Muscle layer of duodenum (tissue), 2 donors: ENCODE results near the gene FAT4.

Source experiments
- H3K27ac ChIP-seq: one replicate; pipeline ENCODE4 v1.7.0; 2013; ENCODE audit warnings: mild to moderate bottlenecking, low read length
- H3K27me3 ChIP-seq: one replicate; pipeline ENCODE4 v1.7.0; 2013; ENCODE audit warnings: low read depth, mild to moderate bottlenecking, control low read depth, low read length
- H3K36me3 ChIP-seq, 2 donors: one replicate each; pipeline ENCODE4 v1.7.0; 2013; ENCODE audit warnings: low read length in 2 of 2, control low read depth in 1 of 2, mild to moderate bottlenecking in 1 of 2; ENCODE audit not compliant: insufficient read depth in 2 of 2, control insufficient read depth in 1 of 2
- H3K4me1 ChIP-seq, 2 donors: one replicate each; pipeline ENCODE4 v1.7.0; 2013; ENCODE audit warnings: low read length in 2 of 2, mild to moderate bottlenecking in 2 of 2, control low read depth in 1 of 2, moderate library complexity in 1 of 2; ENCODE audit not compliant: insufficient read depth in 2 of 2, control insufficient read depth in 1 of 2
- H3K4me3 ChIP-seq, 2 donors: one replicate each; pipeline ENCODE4 v1.7.0; 2013; ENCODE audit warnings: low read length in 2 of 2, low read depth in 1 of 2, mild to moderate bottlenecking in 1 of 2
- H3K9me3 ChIP-seq, 2 donors: one replicate each; pipeline ENCODE4 v1.7.0; 2013; ENCODE audit warnings: low read length in 2 of 2, control low read depth in 1 of 2, mild to moderate bottlenecking in 1 of 2; ENCODE audit not compliant: control insufficient read depth in 1 of 2
- donor health status: healthy.

FAT4 gene

GRCh38 chr4:125314676-125315575, at the start of gene FAT4:
Gene FAT4, plus strand, starts transcription at chr4:125314955. Its CDS starts 1,457 bp downstream, at chr4:125316412.
- Histone ChIP-seq H3K4me3 (peak within 1 kb of the TSS; percentile 67 to 95), H3K27me3 (peaks cover 7% of the 10 kb centered on the region), H3K36me3 (no peaks in the 10 kb centered on the region), H3K27ac (peak within 1 kb of the TSS; percentile 76), H3K9me3 (peaks cover 0 to 3% of the 10 kb centered on the region in 2 donors), H3K4me1 (peaks cover 0 to 35% of the 10 kb centered on the region in 2 donors)

GRCh38 chr4:125265846-125266245, 48.9 kb upstream of the FAT4 start:
- Histone ChIP-seq H3K9me3 (no peaks in the 10 kb centered on the region), H3K4me3 (no peak overlapping the region), H3K4me1 (no peaks in the 10 kb centered on the region), H3K36me3 (no peaks in the 10 kb centered on the region), H3K27me3 (no peaks in the 10 kb centered on the region), H3K27ac (no peak overlapping the region)

GRCh38 chr4:125266901-125267604, 47.7 kb upstream of the FAT4 start:
- no peak overlapping the region for H3K4me3 ChIP-seq
- H3K27me3 ChIP-seq: no peaks in the 10 kb centered on the region
- H3K4me1 ChIP-seq: no peaks in the 10 kb centered on the region
- H3K27ac ChIP-seq: no peak overlapping the region
- no peaks in the 10 kb centered on the region for H3K36me3 ChIP-seq
- no peaks in the 10 kb centered on the region for H3K9me3 ChIP-seq

- Histone ChIP-seq H3K27ac (no peak overlapping the region), H3K36me3 (no peaks in the 10 kb centered on the region), H3K4me3 (no peak overlapping the region), H3K9me3 (no peaks in the 10 kb centered on the region), H3K27me3 (no peaks in the 10 kb centered on the region), H3K4me1 (no peaks in the 10 kb centered on the region)
These were observed 47.1 kb upstream of the FAT4 start for GRCh38 chr4:125267630-125268029.

GRCh38 chr4:125268068-125268755, 46.5 kb upstream of the FAT4 start:
- no peaks in the 10 kb centered on the region for H3K9me3 ChIP-seq
- no peaks in the 10 kb centered on the region for H3K27me3 ChIP-seq
- no peaks in the 10 kb centered on the region for H3K36me3 ChIP-seq
- no peak overlapping the region for H3K27ac ChIP-seq
- H3K4me3 ChIP-seq: no peak overlapping the region
- H3K4me1 ChIP-seq: no peaks in the 10 kb centered on the region

GRCh38 chr4:125276811-125277210, 37.9 kb upstream of the FAT4 start:
- Histone ChIP-seq H3K36me3 (no peaks in the 10 kb centered on the region), H3K4me3 (no peak overlapping the region), H3K9me3 (no peaks in the 10 kb centered on the region)

GRCh38 chr4:125277790-125278189, 37.0 kb upstream of the FAT4 start:
- H3K36me3 ChIP-seq: no peaks in the 10 kb centered on the region
- H3K4me3 ChIP-seq: no peak overlapping the region
- no peak overlapping the region for H3K27ac ChIP-seq
- H3K4me1 ChIP-seq: no peaks in the 10 kb centered on the region
- no peaks in the 10 kb centered on the region for H3K9me3 ChIP-seq
- H3K27me3 ChIP-seq: no peaks in the 10 kb centered on the region

More at GRCh38 chr4:125276811-125277210, 37.9 kb upstream of the FAT4 start:
- H3K27me3 ChIP-seq: no peaks in the 10 kb centered on the region
- no peaks in the 10 kb centered on the region for H3K4me1 ChIP-seq
- no peak overlapping the region for H3K27ac ChIP-seq

- Histone ChIP-seq H3K4me3 (no peak overlapping the region), H3K9me3 (no peaks in the 10 kb centered on the region), H3K4me1 (no peaks in the 10 kb centered on the region), H3K36me3 (no peaks in the 10 kb centered on the region), H3K27ac (no peak overlapping the region), H3K27me3 (no peaks in the 10 kb centered on the region)
These were observed 33.8 kb upstream of the FAT4 start for GRCh38 chr4:125280892-125281403.

GRCh38 chr4:125283707-125284279, 31.0 kb upstream of the FAT4 start:
- Histone ChIP-seq H3K4me1 (no peaks in the 10 kb centered on the region), H3K27ac (no peak overlapping the region), H3K9me3 (no peaks in the 10 kb centered on the region), H3K4me3 (no peak overlapping the region), H3K36me3 (no peaks in the 10 kb centered on the region), H3K27me3 (no peaks in the 10 kb centered on the region)

- Histone ChIP-seq H3K4me3 (no peak overlapping the region), H3K36me3 (no peaks in the 10 kb centered on the region), H3K4me1 (no peaks in the 10 kb centered on the region), H3K9me3 (peaks cover 0 to 5% of the 10 kb centered on the region in 2 donors), H3K27me3 (no peaks in the 10 kb centered on the region), H3K27ac (no peak overlapping the region)
These were observed 17.6 kb upstream of the FAT4 start for GRCh38 chr4:125297116-125297515.

GRCh38 chr4:125303058-125303457, 11.7 kb upstream of the FAT4 start:
- H3K27ac ChIP-seq: no peak overlapping the region
- no peak overlapping the region for H3K4me3 ChIP-seq
- H3K27me3 ChIP-seq: no peaks in the 10 kb centered on the region
- no peaks in the 10 kb centered on the region for H3K4me1 ChIP-seq
- no peaks in the 10 kb centered on the region for H3K9me3 ChIP-seq
- no peaks in the 10 kb centered on the region for H3K36me3 ChIP-seq
